COLO668 (cell line): Measurements from ENCODE around the gene SCGB1D1.
A peak's percentile ranks its signal among the peaks of the same experiment; 100 is the strongest.
"Not testable (repeated sequence)": the region's sequence is repeated elsewhere in the genome, so short reads cannot be mapped to it uniquely, and the experiment has no call there.

ENCODE experiments used
- DNase-seq: peaks from one replicate; lab custom pipeline; 2025; ENCODE audit not compliant: unreplicated experiment; lab: John Stamatoyannopoulos, UW

The SCGB1D1 gene

DNA sequence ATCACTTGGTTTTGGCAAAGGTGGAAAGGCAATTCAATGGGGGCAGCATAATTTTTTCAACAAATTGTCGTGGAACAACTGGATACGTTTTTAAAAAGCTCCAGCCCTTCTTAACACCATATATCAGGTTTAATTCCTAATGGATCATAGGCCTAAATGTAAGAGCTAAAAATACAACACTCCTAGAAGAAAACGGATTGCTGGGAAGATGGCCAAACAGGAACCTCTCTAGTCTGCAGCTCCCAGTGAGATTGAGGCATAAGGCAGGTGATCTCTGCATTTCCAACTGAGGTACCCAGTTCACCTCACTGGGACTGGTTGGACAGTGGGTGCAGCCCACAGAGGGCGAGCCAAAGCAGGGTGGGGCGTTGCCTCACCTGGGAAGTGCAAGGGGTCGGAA, 32.4 kb upstream of the SCGB1D1 start:
- no peak for DNase-seq

DNA sequence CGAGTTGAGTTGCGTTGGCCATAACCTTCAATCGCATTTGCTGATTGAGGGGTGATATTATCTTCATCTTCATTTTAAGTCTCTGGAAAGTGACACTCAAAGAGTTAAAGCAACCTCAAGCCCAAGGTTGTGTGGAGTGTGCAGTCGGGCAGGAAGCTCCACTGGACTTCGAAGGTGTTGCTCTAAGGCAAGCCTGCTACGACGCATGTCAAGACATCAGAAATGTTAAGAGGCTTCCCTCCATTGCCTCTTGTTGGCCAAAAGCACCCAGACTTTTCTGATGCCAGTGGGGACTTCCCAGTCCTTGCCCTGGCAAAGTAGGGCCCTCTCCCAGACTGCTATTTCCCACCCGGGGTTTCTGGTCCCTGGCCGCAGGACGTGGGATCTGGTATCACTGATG, 23.6 kb upstream of the SCGB1D1 start:
- no peak for DNase-seq

DNA sequence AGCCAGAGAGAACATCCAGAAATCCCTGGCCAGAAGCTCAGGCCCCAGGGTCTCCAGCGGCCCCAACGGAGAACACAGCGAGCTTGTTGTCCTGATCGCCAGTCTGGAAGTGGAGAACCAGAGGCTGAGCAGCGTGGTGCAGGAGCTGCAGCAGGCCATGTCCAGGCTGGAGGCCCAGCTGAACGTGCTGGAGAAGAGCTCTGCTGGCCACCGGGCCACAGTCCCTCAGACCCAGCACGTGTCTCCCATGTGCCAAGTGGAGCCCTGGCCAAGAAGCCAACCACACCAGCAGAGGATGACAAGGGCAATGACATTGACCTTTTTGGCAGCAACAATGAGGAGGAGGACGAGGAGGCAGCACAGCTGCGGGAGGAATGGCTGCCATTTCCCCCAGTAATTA, 20.6 kb upstream of the SCGB1D1 start:
- DNase-seq = no peak

DNA sequence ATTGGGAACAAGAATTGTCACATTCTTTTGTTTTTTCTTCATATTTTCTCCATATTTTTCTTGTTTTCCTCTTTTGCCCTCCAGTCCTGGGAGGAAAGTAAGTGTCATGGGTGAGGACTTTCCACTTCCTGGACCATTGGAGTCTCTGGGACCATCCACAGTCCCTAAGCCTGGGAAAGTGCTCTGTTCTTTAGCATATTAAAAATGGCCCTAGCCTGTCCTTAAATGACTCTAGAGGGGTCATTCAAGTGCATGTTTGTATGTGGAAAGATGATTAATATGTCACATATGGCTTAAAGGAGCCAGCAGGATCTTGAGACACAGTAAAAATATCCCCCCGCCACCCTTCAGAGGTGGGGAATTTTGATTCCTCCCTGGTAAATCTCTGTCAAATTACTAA, 20.1 kb upstream of the SCGB1D1 start:
- DNase-seq = no peak

DNA sequence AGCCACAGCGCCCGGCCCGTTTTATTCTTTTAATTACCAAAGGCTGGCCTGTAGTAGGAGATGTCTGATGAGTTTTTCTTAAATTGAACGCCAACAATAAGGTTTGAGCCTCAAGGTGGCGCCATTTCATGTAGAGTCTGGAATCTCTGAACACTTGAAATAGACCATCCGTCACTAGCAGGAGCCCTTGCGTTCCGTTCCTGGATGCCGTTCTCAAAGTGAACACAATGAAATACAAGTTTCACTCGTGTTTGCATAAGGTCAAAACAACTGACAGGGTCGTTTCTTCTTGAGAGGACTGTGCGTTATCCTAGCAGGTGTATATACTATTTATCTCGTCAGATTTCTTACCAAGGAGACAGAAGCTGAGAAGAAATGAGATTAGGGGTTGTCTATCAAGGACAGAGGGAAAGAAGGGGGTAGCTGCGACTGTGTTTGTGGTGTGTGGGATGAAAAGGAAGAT, 18.7 kb upstream of the SCGB1D1 start:
- DNase-seq = peak; percentile 70

DNA sequence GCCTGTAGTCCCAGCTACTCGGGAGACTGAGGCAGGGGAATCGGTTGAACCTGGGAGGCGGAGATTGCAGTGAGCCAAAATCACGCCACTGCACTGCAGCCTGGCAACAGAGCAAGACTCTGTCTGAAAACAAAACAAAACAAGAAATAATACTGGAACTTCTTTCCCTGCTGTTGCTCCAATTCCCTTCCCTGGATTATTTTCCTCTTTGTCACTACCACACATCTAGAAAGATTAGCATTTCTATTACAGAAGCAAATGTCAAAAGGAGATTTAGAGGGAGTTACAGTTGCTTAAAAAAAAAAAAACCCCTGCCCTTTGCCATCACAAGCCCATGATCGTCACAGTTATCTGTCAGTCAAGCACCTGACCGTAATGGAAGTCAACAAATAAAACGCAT, 17.7 kb upstream of the SCGB1D1 start:
- no peak for DNase-seq

DNA sequence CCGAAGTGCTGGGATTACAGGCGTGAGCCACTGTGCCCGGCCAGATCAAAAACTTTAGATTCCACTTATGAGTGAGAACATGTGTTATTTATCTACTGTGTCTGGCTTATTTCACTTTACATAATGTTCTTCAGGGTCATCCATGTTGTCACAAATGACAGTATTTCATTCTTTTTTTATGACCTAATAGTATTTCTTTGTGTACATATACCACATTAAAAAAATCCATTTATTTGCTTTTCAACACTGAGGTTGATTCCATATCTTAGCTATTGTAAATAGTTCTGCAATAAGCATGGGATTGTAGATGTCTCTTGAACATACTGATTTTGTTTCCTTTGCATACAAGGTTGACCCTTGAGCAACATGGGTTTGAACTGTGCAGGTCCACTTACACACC, 13.2 kb upstream of the SCGB1D1 start:
- no peak for DNase-seq

DNA sequence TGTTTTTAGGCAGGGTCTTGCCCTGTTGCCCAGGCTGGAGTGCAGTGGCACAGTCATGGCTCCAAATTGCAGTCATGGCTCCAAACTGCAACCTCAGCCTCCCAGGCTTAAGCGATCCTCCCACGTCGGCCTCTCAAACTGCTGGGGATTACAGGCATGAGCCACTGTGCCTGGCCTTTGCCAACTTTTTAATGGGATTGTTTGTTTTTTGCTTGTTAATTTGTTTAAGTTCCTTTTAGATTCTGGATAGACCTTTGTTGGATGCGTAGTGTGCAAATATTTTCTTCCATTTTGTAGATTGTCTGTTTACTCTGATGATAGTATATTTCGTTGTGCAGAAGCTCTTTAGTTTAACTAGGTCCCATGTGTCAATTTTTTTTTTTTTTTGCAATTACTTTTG, 10.0 kb upstream of the SCGB1D1 start:
- DNase-seq = no peak

DNA sequence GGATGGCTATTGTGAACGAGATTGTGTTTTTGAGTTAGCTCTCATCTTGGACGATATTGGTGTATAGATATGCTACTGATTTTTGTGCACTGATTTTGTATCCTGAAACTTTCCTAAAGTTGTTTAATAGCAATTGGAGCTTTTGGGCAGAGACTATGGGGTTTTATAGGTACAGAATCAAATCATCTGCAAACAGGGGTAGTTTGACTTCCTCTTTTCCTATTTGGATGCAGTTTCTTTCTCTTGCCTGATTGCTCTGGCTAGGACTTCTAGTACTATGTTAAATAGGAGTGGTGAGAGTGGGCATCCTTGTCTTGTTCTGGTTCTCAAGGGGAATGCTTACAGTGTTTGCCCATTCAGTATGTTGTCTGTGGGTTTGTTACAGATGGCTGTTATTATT, 8.9 kb upstream of the SCGB1D1 start:
- DNase-seq = no peak

DNA sequence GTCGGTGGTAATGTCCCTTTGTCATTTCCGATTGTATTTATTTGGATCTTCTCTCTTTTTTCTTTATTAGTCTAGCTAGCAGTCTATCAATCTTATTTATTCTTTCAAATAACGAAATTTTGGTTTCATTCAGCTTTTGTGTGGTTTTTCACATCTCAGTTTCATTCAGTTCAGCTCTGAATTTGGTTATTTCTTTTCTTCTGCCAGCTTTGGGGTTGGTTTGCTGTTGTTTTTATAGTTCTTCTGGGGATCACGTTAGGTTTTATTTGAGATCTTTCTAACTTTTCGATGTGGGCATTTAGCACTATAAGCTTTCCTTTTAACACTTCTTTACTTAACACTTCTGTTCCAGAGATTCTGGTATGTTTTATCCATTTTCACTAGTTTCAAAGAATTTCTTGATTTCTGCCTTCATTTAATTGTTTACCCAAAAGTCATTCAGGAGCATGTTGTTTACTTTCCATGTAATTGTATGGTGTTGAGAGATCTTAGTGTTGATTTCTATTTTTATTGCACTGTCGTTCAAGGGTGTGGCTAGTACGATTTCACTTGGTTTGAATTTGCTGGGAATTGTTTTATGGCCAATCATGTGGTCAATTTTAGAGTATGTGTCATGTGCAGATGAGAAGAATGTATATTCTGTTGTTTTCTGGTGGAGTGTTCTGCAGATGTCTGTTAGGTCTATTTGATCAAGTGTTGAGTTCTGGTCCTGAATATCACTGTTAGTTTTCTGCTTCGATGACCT, 7.7 kb upstream of the SCGB1D1 start:
- no peak for DNase-seq

DNA sequence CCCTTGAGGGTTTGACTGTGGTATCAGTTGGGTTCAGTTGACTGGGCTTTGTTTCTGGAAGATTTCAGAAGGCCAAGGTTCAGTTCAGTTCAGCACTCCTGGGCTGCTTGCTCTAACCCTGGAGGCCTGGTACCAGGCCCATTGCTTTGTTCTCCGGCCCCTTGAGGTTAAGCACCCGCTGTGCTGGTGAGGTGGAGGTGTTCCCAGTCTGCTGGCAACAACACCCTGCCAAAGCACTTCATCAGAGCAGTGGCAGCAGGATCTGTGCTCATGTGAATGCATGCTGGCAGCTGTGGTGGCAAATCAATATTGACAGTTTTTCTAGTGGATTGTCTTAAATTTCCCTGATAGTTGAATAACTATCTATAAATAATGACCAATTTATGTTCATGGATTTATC, 3.8 kb upstream of the SCGB1D1 start:
- peak; percentile 34 for DNase-seq

DNA sequence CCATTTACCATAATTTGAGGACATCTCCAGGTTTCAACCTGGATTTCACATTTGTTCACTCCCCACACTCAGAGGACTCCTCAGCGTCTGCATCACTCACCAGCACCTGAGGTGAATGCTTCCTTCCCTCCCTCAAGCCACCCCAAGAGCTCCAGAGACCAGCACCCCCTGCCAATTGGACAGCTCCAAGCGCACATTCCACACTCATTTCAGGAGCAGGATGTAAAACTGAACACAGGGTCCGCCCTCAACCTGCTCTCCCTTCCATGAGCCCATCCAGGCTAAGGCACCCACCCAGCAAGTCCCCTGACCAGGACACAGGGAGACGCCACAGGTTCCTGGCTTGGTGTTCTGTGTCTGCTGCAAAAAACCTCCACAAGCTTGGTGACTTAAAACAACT, 3.9 kb downstream of the SCGB1D1 start:
- DNase-seq = no peak

DNA sequence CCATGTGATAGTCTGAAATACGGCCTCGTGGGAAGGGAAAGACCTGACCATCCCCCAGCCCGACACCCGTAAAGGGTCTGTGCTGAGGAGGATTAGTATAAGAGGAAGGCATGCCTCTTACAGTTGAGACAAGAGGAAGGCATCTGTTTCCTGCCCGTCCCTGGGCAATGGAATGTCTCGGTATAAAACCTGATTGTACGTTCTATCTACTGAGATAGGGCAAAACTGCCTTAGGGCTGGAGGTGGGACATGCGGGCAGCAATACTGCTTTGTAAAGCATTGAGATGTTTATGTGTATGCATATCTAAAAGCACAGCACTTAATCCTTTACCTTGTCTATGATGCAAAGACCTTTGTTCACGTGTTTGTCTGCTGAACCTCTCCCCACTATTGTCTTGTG, 5.0 kb downstream of the SCGB1D1 start:
- not testable (repeated sequence) for DNase-seq

DNA sequence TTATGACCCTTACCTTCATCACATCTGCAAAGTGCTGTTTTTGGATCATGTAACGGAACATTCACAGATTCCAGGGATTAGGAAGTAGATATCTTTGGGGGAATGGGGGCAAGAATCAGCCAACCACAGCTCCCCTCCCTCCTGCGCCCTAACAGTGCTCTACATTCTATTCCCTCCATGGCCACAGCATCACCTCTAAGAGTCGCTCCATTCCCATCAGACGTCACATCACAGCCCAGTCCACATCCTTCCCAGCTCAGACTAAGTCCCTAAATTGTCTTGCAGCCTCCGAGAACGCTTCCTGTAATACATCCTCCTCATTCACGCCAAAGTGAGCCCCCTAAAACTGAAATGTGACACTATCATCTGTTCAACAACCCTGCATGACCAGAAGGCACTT, 5.9 kb downstream of the SCGB1D1 start:
- DNase-seq = no peak

DNA sequence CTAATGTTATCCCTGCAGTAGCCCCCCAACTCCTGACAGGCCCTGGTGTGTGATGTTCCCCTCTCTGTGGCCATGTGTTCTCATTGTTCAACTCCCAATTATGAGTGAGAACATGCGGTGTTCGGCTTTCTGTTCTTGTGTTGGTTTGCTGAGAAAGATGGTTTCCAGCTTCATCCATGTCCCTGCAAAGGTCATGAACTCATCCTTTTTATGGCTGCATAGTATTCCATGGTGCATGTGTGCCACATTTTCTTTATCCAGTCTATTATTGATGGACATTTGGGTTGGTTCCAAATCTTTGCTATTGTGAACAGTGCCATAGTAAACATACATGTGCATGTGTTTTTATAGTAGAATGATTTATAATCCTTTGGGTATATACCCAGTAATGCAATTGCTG, 7.4 kb downstream of the SCGB1D1 start:
- not testable (repeated sequence) for DNase-seq

DNA sequence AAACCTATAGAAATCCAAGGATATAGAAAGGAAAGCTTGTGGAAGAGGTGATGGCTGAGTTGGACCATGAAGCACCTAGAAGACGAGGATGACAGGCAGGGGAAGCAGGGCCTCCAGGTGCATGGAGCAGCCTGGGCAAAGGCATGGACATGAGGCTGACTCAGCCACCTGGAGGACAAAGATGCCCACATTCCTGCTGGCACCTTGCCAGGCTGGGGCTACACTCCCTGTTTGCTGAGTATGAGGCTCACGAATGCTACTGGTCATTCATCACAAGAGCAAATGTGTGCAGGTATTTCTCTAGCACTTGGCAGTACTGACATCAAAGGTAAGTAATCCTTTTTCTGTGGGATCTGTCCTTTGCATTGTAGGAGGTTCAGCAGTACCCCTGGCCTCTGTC, 11.4 kb downstream of the SCGB1D1 start:
- peak; percentile 83 for DNase-seq

DNA sequence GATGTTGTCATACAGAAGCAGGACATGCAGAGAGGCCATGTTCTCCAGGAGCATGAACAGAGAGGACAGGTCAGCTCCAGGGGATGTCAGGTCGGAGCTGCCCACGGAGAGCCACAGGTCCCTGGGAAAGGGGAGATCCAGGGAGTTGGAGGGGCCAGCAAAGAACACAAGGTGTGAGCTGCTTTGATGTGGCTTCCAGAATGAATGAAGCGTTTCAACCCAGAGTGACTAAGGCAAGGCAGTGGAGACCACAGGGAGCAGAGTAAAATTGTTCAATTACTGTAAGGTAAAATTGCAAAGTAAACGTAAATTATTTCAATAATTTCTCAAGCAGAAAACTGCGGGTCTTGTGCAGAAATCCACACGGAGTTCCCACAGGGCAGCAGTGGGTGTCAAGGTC, 12.9 kb downstream of the SCGB1D1 start:
- DNase-seq = no peak

DNA sequence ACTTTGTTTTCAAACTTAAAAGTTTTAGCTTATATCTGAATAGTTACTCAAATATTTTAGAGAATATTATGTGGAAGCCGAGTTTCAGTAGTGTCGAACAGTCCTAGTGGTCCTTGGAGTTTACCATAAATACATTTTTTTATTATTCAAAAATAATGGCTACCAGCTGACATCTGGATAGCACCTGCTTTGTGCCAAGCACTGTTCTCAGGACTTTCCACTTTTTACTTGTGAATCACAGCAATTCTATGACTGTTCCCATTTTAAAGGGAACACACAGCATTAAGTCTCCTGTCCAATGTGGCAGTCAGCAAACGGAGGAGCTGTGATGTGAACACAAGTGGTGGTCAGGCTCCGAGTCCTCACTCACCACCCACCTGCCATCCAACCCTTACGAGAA, 14.4 kb downstream of the SCGB1D1 start:
- DNase-seq = no peak

DNA sequence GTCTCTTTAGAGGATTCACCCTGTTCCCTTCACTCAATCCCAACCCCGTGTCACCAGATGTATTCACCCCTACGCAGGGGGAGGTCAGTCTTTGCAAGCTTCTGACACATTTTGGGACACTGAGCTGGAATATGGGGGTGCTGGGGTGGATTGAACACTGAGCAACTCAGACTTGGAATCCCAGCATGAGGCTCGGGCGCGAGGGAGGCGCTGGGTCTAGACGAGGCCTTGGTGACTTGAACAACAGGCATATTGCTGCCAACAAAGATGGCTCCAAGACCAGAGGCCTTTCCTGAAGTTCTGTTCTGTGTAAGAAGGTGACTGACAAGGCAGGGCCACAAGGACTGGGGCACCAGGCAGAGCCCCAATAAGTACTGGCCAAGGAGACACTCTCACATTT, 15.4 kb downstream of the SCGB1D1 start:
- DNase-seq = no peak

DNA sequence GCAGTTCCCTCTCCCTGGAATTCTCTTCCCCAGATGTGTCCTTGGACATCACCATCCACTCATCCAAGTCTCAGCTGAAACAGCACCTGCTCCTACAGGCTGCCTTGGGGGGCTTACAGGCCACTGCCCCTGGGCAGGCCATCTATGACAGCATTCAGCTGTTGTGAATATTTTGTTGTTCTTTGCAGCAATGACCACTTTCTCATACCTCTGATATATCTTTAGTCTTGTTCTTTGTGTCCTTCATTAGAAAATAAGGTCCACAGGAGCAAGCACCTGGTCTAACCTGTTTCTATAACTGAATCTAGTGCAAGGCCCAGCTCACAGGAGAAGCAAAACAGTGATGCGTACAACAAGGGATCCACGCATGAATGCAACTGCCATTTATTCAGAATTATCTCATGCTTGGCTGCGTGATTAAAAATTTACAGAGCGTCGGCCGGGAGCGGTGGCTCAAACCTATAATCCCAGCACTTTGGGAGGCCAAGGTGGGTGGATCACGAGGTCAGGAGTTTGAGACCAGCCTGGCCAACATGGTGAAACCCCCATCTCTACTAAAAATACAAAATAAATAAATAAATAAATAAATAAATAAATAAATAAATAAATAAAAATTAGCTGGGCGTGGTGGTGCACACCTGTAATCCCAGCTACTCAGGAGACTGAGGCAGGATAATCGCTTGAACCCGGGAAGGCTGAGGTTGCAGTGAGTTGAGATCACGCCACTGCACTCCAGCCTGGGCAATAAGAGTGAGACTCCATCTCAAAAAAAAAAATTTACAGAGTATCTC, 16.5 kb downstream of the SCGB1D1 start:
- not testable (repeated sequence) for DNase-seq

DNA sequence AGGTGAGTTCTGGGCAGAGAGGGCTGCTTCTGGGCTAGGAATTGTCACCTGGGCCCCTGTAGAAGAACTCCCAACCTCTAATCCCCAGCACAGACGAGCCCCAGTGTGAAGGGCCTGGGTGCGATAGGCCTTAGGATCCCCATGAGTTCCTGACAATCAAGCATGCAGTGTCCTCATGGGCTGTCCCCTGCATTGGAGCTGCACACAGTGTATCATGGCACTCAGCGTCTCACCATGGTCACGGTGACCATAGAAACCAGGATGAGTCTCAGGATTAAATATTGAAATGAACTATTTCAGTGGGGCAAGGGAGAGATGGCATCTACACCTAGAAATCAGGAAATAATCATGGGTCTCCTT, 18.7 kb downstream of the SCGB1D1 start:
- DNase-seq = peak; percentile 44

DNA sequence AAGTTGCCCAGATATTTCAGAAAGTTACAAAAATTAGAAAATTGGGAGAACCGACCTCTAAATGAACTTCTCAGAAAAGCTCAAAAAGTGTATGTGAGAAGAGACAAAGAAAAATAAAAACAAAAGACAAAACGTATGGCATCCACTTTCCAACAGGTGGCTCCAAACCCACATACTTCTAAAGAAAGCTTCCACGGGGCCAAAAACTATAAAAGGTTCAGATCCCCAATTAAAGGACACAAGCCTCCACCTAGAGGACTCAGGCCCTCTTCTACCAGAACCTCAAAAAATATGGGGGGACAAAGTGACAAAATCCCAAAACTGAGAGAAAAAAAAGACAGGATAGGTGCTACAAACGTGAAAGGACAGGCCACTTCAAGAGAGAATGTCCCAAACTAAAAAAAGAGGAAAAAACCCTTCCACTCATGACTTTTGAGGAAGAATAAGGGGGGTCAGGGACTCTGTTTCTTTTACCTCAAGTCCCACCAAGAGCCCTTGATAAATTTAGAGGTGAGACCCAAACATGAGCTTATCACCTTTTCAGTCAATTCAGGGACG, 27.3 kb downstream of the SCGB1D1 start:
- DNase-seq = no peak
